SK-N-SH treated with all-trans-retinoic acid at 6 μM for 48 hours (cell line): ENCODE measurements around the gene HOXA13.

ENCODE experiments used
- ATAC-seq: fragments of 200-7000 bp; cut with Tn5 transposase; 3 replicates; pipeline ENCODE4 v1.9.1; 2020; ENCODE audit warnings: mild to moderate bottlenecking, moderate library complexity
- ARNTL ChIP-seq: fragments of 450-650 bp; formaldehyde crosslinking; IDR thresholded peaks from 2 replicates; pipeline ENCODE4 v1.5.0; 2020; ENCODE audit warnings: low read depth, mild to moderate bottlenecking, moderate library complexity, borderline replicate concordance
- BACH2 ChIP-seq: fragments of 250-450 bp; sonication (Bioruptor Pico); IDR thresholded peaks from 2 replicates; pipeline ENCODE4 v1.9.0; 2021; ENCODE audit warnings: mild to moderate bottlenecking, borderline replicate concordance
- CSDC2 ChIP-seq: fragments of 250-450 bp; sonication (Bioruptor Pico); IDR thresholded peaks from 2 replicates; pipeline ENCODE4 v1.5.0; 2020; ENCODE audit warnings: mild to moderate bottlenecking, moderate library complexity
- ESRRG ChIP-seq: fragments of 250-450 bp; sonication (Bioruptor Pico); IDR thresholded peaks from 2 replicates; pipeline ENCODE4 v1.6.1; 2021; ENCODE audit warnings: mild to moderate bottlenecking
- GLIS3 ChIP-seq: fragments of 250-450 bp; sonication (Bioruptor Pico); IDR thresholded peaks from 2 replicates; pipeline ENCODE4 v1.5.0; 2020; ENCODE audit warnings: mild to moderate bottlenecking, moderate library complexity
- ISL1 ChIP-seq: fragments of 250-450 bp; sonication (Bioruptor Pico); IDR thresholded peaks from 2 replicates; pipeline ENCODE4 v2.1.2; 2022; ENCODE audit warnings: mild to moderate bottlenecking, moderate library complexity
- PPARA ChIP-seq: fragments of 250-450 bp; sonication (Bioruptor Pico); IDR thresholded peaks from 2 replicates; pipeline ENCODE4 v1.5.0; 2020; ENCODE audit warnings: mild to moderate bottlenecking, borderline replicate concordance
- RARB ChIP-seq: fragments of 250-450 bp; sonication (Bioruptor Pico); IDR thresholded peaks from 2 replicates; pipeline ENCODE4 v1.8.0; 2021; ENCODE audit warnings: mild to moderate bottlenecking, moderate library complexity
- SNAI2 ChIP-seq: fragments of 250-450 bp; sonication (Bioruptor Pico); IDR thresholded peaks from 2 replicates; pipeline ENCODE4 v1.5.0; 2020; ENCODE audit warnings: mild to moderate bottlenecking, moderate library complexity
- TCF4 ChIP-seq: fragments of 250-450 bp; sonication (Bioruptor Pico); IDR thresholded peaks from 2 replicates; pipeline ENCODE4 v1.8.0; 2021; ENCODE audit warnings: mild to moderate bottlenecking, moderate library complexity, borderline replicate concordance
- TOX ChIP-seq: fragments of 250-450 bp; sonication (Bioruptor Pico); IDR thresholded peaks from 2 replicates; pipeline ENCODE4 v1.8.0; 2021; ENCODE audit warnings: mild to moderate bottlenecking, moderate library complexity, borderline replicate concordance
- ZC3H10 ChIP-seq: fragments of 250-450 bp; sonication (Bioruptor Pico); IDR thresholded peaks from 2 replicates; pipeline ENCODE4 v1.5.1; 2021; ENCODE audit warnings: mild to moderate bottlenecking, moderate library complexity
- ZFP3 ChIP-seq: fragments of 250-450 bp; sonication (Bioruptor Pico); IDR thresholded peaks from 2 replicates; pipeline ENCODE4 v1.5.0; 2020; ENCODE audit warnings: mild to moderate bottlenecking, moderate library complexity
- ZFP30 ChIP-seq: fragments of 450-650 bp; formaldehyde crosslinking; IDR thresholded peaks from 2 replicates; pipeline ENCODE4 v1.5.0; 2022; ENCODE audit warnings: mild to moderate bottlenecking, moderate library complexity
- ZNF70 ChIP-seq: fragments of 450-650 bp; formaldehyde crosslinking; IDR thresholded peaks from 2 replicates; pipeline ENCODE4 v1.5.0; 2020; ENCODE audit warnings: mild to moderate bottlenecking, moderate library complexity
- ZNF8 ChIP-seq: fragments of 450-650 bp; formaldehyde crosslinking; IDR thresholded peaks from 2 replicates; pipeline ENCODE4 v1.5.0; 2020; ENCODE audit warnings: mild to moderate bottlenecking, moderate library complexity
- TF ChIP-seq, protein P1 (sequence below): fragments of 250-450 bp; sonication (Bioruptor Pico); IDR thresholded peaks from 2 replicates; pipeline ENCODE4 v1.5.0; 2020; ENCODE audit warnings: mild to moderate bottlenecking, moderate library complexity
- TF ChIP-seq, protein P2 (sequence below): fragments of 250-450 bp; sonication (Bioruptor Pico); IDR thresholded peaks from 2 replicates; pipeline ENCODE4 v1.5.1; 2020; ENCODE audit warnings: low read depth, mild to moderate bottlenecking, moderate library complexity
- TF ChIP-seq, protein P3 (sequence below): fragments of 250-450 bp; sonication (Bioruptor Pico); IDR thresholded peaks from 2 replicates; pipeline ENCODE4 v1.8.0; 2021; ENCODE audit warnings: low read depth, mild to moderate bottlenecking, moderate library complexity, borderline replicate concordance
- TF ChIP-seq, protein P4 (sequence below): fragments of 250-450 bp; sonication (Bioruptor Pico); IDR thresholded peaks from 2 replicates; pipeline ENCODE4 v1.5.1; 2021; ENCODE audit warnings: mild to moderate bottlenecking, moderate library complexity

Gene HOXA13

DNA sequence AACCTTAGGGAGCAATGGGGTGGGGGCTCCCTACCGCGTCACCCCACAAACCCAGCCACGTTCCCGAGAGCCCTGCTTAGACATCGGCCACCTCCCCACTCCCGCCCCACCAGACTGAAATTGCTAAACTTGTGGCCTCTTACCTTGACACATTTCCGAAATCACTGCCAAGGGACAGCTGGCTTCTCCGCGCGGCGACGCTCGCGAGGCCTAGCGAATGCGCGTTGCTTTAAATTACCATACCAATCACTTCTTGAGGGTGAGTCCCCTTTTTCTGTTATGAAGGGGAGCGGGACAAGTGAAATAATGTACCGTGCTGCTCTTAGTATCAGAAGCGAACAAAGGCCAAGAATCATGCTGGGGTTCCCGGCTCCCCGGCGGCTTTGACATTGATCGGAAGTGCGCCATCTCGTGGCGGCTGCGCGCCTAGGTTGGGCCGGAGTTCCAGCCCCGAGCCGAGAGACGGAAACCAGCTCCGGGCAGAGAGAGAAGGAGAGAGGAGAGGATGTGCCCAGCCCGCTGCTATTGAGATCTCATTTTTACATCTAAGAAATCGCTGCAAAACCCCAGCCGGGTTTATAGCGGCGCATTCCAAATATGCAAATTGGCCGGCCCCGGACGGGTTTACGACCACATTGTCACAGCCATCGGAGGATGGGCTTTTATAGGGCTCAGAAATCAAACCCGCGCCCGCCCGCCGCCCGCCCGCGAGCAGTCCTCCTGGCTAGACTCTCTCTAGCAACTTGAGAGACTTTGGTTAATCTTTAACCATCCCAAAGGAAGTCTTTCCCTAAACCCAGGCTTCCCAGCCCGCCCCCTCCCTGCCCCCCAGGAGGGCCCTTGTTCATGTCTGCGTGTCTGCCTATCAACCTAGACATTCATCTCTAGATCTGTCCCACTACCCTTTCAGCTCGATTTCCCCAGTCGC lies 20.1 kb downstream of the HOXA13 start:
- ATAC-seq, result peak; percentile 88
- TF ChIP-seq, protein P1, sequence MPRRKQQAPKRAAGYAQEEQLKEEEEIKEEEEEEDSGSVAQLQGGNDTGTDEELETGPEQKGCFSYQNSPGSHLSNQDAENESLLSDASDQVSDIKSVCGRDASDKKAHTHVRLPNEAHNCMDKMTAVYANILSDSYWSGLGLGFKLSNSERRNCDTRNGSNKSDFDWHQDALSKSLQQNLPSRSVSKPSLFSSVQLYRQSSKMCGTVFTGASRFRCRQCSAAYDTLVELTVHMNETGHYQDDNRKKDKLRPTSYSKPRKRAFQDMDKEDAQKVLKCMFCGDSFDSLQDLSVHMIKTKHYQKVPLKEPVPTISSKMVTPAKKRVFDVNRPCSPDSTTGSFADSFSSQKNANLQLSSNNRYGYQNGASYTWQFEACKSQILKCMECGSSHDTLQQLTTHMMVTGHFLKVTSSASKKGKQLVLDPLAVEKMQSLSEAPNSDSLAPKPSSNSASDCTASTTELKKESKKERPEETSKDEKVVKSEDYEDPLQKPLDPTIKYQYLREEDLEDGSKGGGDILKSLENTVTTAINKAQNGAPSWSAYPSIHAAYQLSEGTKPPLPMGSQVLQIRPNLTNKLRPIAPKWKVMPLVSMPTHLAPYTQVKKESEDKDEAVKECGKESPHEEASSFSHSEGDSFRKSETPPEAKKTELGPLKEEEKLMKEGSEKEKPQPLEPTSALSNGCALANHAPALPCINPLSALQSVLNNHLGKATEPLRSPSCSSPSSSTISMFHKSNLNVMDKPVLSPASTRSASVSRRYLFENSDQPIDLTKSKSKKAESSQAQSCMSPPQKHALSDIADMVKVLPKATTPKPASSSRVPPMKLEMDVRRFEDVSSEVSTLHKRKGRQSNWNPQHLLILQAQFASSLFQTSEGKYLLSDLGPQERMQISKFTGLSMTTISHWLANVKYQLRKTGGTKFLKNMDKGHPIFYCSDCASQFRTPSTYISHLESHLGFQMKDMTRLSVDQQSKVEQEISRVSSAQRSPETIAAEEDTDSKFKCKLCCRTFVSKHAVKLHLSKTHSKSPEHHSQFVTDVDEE, result no peak
- TF ChIP-seq ZFP30 (CRISPR knock-in tag) (no peak), PPARA (CRISPR knock-in tag) (no peak), GLIS3 (CRISPR knock-in tag) (no peak), TOX (CRISPR knock-in tag) (no peak), CSDC2 (CRISPR knock-in tag) (no peak), ISL1 (CRISPR knock-in tag) (no peak), ZNF70 (no peak), ZNF8 (CRISPR knock-in tag) (no peak), ZFP3 (CRISPR knock-in tag) (no peak), ZC3H10 (no peak), ARNTL (no peak), RARB (CRISPR knock-in tag) (no peak), ESRRG (CRISPR knock-in tag) (no peak), TCF4 (CRISPR knock-in tag) (no peak)
- TF ChIP-seq, protein P2, sequence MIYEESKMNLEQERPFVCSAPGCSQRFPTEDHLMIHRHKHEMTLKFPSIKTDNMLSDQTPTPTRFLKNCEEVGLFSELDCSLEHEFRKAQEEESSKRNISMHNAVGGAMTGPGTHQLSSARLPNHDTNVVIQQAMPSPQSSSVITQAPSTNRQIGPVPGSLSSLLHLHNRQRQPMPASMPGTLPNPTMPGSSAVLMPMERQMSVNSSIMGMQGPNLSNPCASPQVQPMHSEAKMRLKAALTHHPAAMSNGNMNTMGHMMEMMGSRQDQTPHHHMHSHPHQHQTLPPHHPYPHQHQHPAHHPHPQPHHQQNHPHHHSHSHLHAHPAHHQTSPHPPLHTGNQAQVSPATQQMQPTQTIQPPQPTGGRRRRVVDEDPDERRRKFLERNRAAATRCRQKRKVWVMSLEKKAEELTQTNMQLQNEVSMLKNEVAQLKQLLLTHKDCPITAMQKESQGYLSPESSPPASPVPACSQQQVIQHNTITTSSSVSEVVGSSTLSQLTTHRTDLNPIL (CRISPR knock-in tag), result no peak
- TF ChIP-seq, protein P3, sequence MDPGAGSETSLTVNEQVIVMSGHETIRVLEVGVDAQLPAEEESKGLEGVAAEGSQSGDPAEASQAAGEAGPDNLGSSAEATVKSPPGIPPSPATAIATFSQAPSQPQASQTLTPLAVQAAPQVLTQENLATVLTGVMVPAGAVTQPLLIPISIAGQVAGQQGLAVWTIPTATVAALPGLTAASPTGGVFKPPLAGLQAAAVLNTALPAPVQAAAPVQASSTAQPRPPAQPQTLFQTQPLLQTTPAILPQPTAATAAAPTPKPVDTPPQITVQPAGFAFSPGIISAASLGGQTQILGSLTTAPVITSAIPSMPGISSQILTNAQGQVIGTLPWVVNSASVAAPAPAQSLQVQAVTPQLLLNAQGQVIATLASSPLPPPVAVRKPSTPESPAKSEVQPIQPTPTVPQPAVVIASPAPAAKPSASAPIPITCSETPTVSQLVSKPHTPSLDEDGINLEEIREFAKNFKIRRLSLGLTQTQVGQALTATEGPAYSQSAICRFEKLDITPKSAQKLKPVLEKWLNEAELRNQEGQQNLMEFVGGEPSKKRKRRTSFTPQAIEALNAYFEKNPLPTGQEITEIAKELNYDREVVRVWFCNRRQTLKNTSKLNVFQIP (CRISPR knock-in tag), result no peak
- TF ChIP-seq, protein P4, sequence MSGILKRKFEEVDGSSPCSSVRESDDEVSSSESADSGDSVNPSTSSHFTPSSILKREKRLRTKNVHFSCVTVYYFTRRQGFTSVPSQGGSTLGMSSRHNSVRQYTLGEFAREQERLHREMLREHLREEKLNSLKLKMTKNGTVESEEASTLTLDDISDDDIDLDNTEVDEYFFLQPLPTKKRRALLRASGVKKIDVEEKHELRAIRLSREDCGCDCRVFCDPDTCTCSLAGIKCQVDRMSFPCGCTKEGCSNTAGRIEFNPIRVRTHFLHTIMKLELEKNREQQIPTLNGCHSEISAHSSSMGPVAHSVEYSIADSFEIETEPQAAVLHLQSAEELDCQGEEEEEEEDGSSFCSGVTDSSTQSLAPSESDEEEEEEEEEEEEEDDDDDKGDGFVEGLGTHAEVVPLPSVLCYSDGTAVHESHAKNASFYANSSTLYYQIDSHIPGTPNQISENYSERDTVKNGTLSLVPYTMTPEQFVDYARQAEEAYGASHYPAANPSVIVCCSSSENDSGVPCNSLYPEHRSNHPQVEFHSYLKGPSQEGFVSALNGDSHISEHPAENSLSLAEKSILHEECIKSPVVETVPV (CRISPR knock-in tag), result no peak
- TF ChIP-seq, all 23 proteins: peak for 0

DNA sequence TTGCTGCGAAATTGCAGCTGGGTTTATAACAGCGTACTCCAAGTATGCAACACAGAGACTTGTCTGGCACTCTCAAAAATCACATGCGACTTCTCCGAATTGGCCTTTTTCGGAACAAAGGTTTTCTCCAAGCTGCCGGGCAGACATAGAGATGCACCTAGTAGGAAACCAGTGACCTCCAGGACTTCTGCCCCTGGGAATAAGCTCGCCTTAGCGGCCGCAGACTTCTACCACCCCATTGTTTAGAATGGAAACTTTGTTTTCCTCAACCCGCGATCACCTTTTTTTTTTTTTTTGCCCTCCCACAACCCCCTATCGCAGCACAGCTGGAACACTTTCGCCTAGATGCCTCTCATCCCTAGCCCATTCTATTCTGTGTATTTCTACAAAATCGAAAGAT lies 20.9 kb downstream of the HOXA13 start:
- TF ChIP-seq PPARA (CRISPR knock-in tag), result no peak
- ATAC-seq, result no peak

DNA sequence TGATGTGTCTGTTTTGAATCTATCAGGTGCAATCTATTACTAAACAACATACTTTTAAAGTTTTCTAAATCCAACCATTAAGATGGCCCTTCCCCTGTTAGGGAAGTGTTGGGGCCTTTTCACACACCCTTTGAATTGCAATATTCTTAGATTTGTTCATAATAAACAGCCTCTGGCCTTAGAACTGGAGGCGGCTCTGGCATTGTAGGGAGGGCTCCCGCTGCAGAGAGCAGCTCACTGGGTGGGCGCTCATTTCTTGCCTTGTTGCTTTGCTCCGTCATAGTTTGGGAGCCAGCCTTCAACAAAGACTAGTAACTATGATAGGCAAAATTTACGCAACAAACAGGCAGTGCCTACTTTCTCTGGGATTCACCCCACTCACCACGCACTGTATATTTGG lies 21.5 kb downstream of the HOXA13 start:
- ATAC-seq, result no peak
- TF ChIP-seq BACH2 (no peak), GLIS3 (CRISPR knock-in tag) (no peak), SNAI2 (CRISPR knock-in tag) (no peak)
- TF ChIP-seq, protein P2 (CRISPR knock-in tag), result no peak
